IMR-90 (cell line): ENCODE measurements around the gene SLC30A2. TPM values are rescaled to one million over a fixed set of nuclear protein-coding genes. Genes with fewer than 3 reads are reported as not detected.

Experiments used
- ATAC-seq: fragments of 200-7000 bp; cut with Tn5 transposase; 2 replicates; pipeline ENCODE4 v1.9.1; 2020; ENCODE audit warnings: low read depth, mild to moderate bottlenecking, moderate library complexity
- BruUV-seq: library from RNA; stranded (reverse); fragments of 400-500 nt; replicated peaks from 2 replicates; lab custom pipeline; 2021; lab: Mats Ljungman, UMichigan
- CTCF ChIA-PET: fragments of 300-600 bp; formaldehyde crosslinking; extraction: SDS; loops from one replicate; lab custom pipeline; 2021; ENCODE audit warnings: antibody characterized with exemption; lab: Yijun Ruan, JAX
- POLR2A ChIA-PET: fragments of 300-600 bp; sonication (Branson Sonifier 250); formaldehyde crosslinking; loops from one replicate; lab custom pipeline; 2022; ENCODE audit warnings: antibody characterized with exemption; ENCODE audit not compliant: unreplicated experiment; lab: Charles Lee
- DNase-seq: peaks from one replicate; pipeline ENCODE4 v3.0.0; 2013
- H2AFZ ChIP-seq: replicated peaks from 2 replicates; pipeline ENCODE3; 2013; ENCODE audit warnings: low read length, mild to moderate bottlenecking; ENCODE audit not compliant: poor library complexity
- H2AK5ac ChIP-seq: 2 replicates; pipeline ENCODE4 v1.6.1; 2013; ENCODE audit warnings: low read depth, low read length, inconsistent platforms
- H2AK9ac ChIP-seq: replicated peaks from 2 replicates; pipeline ENCODE3; 2013; ENCODE audit warnings: mild to moderate bottlenecking, low read depth, low read length, moderate library complexity; ENCODE audit not compliant: poor library complexity
- H2BK120ac ChIP-seq: 2 replicates; pipeline ENCODE4 v1.6.1; 2013; ENCODE audit warnings: low read depth, low read length, inconsistent platforms
- H2BK15ac ChIP-seq: 3 replicates; pipeline ENCODE4 v1.6.1; 2013; ENCODE audit warnings: low read depth, low read length, inconsistent platforms
- H2BK20ac ChIP-seq: 2 replicates; pipeline ENCODE4 v1.6.1; 2013; ENCODE audit warnings: low read depth, mild to moderate bottlenecking, inconsistent platforms, low read length, moderate library complexity
- H2BK5ac ChIP-seq: 2 replicates; pipeline ENCODE4 v1.6.1; 2013; ENCODE audit warnings: mild to moderate bottlenecking, low read depth, low read length, inconsistent platforms; ENCODE audit not compliant: poor library complexity, severe bottlenecking
- H3K14ac ChIP-seq: replicated peaks from 2 replicates; pipeline ENCODE4 v1.6.1; 2013; ENCODE audit warnings: low read depth, low read length, inconsistent platforms
- H3K18ac ChIP-seq: 2 replicates; pipeline ENCODE4 v1.6.1; 2013; ENCODE audit warnings: low read depth, low read length, control low read depth
- H3K23ac ChIP-seq: 2 replicates; pipeline ENCODE4 v1.6.1; 2013; ENCODE audit warnings: low read depth, low read length, inconsistent platforms
- H3K27ac ChIP-seq: 2 replicates; pipeline ENCODE4 v1.5.1; 2013; ENCODE audit warnings: mild to moderate bottlenecking, control low read depth, low read length; ENCODE audit not compliant: insufficient read depth
- H3K27me3 ChIP-seq: 2 replicates; pipeline ENCODE4 v1.6.1; 2013; ENCODE audit warnings: low read length; ENCODE audit not compliant: control insufficient read depth, insufficient read depth
- H3K36me3 ChIP-seq: 2 replicates; pipeline ENCODE4 v1.6.1; 2013; ENCODE audit warnings: low read length, mixed read lengths; ENCODE audit not compliant: control insufficient read depth, insufficient read depth
- H3K4ac ChIP-seq: 2 replicates; pipeline ENCODE4 v1.6.1; 2013; ENCODE audit warnings: low read depth, low read length, inconsistent platforms
- H3K4me1 ChIP-seq: 2 replicates; pipeline ENCODE4 v1.6.1; 2013; ENCODE audit warnings: low read length, mixed read lengths; ENCODE audit not compliant: control insufficient read depth, insufficient read depth
- H3K4me2 ChIP-seq: 2 replicates; pipeline ENCODE4 v1.6.1; 2013; ENCODE audit warnings: low read depth, mild to moderate bottlenecking, control low read depth, low read length, moderate library complexity
- H3K4me3 ChIP-seq: 2 replicates; pipeline ENCODE4 v1.5.1; 2013; ENCODE audit warnings: low read depth, mild to moderate bottlenecking, control low read depth, low read length, moderate library complexity; ENCODE audit not compliant: insufficient read depth
- H3K56ac ChIP-seq: 2 replicates; pipeline ENCODE4 v1.6.1; 2013; ENCODE audit warnings: low read length, inconsistent platforms; ENCODE audit not compliant: insufficient read depth; ENCODE audit errors: extremely low read depth
- H3K79me1 ChIP-seq, 2 experiments: 2 replicates each; pipeline ENCODE4 v1.6.1; 2013; ENCODE audit warnings: low read length in 2 of 2, inconsistent platforms in 1 of 2, low read depth in 1 of 2
- H3K9ac ChIP-seq: 2 replicates; pipeline ENCODE4 v1.6.1; 2013; ENCODE audit warnings: low read depth, low read length, control low read depth
- H3K9me1 ChIP-seq: 2 replicates; pipeline ENCODE4 v1.6.1; 2013; ENCODE audit warnings: low read length, inconsistent platforms; ENCODE audit not compliant: insufficient read depth
- H3K9me3 ChIP-seq: 2 replicates; pipeline ENCODE4 v1.6.1; 2013; ENCODE audit warnings: low read length; ENCODE audit not compliant: control insufficient read depth, insufficient read depth
- H4K20me1 ChIP-seq: 2 replicates; pipeline ENCODE4 v1.6.1; 2013; ENCODE audit warnings: low read length, inconsistent platforms; ENCODE audit not compliant: insufficient read depth
- H4K5ac ChIP-seq: 2 replicates; pipeline ENCODE4 v1.6.1; 2013; ENCODE audit warnings: mild to moderate bottlenecking, low read depth, low read length, control low read depth
- H4K8ac ChIP-seq, 2 experiments: 2 replicates each; pipeline ENCODE4 v1.6.1; 2013; ENCODE audit warnings: low read depth in 2 of 2, low read length in 2 of 2, control low read depth in 1 of 2, inconsistent platforms in 1 of 2
- H4K91ac ChIP-seq: 2 replicates; pipeline ENCODE4 v1.6.1; 2013; ENCODE audit warnings: low read depth, low read length, inconsistent platforms; ENCODE audit not compliant: insufficient read depth
- BHLHE40 ChIP-seq: fragments of 150-350 bp; IDR thresholded peaks from 2 replicates; pipeline ENCODE4 v1.6.1; 2016; ENCODE audit warnings: mild to moderate bottlenecking, low read depth, low read length
- CEBPB ChIP-seq: IDR thresholded peaks from 2 replicates; pipeline ENCODE4 v1.6.1; 2012; ENCODE audit warnings: low read depth, low read length, improper control_type of control experiment
- MAZ ChIP-seq: IDR thresholded peaks from 2 replicates; pipeline ENCODE4 v1.6.1; 2012; ENCODE audit warnings: low read depth, mild to moderate bottlenecking, low read length, improper control_type of control experiment, moderate library complexity, borderline replicate concordance
- POLR2A ChIP-seq: IDR thresholded peaks from 2 replicates; pipeline ENCODE4 v1.6.1; 2012; ENCODE audit warnings: mild to moderate bottlenecking, low read depth, low read length
- WGBS, 2 experiments: methylation state at CpG; one replicate each; pipeline versions ENCODE4 v1.1.5 to v1.1.7; 2013; ENCODE audit warnings: missing lambda C conversion rate in 2 of 2; ENCODE audit not compliant: insufficient read length in 1 of 2; ENCODE audit errors: extremely low coverage in 2 of 2; 5-methylcytosine and 5-hydroxymethylcytosine counted together
- dilution Hi-C: fragments of 300-500 bp; cut with HindIII; formaldehyde crosslinking; loops from one replicate; pipeline ENCODE4 v1.14.3; 2018; ENCODE audit warnings: low sequenced_read_pairs; ENCODE audit not compliant: unreplicated experiment
- in situ Hi-C: fragments of 300-500 bp; cut with MboI; formaldehyde crosslinking; loops from 3 replicates; pipeline ENCODE4 v1.14.3; 2019; ENCODE audit warnings: low sequenced_read_pairs, inconsistent platforms, mixed read lengths
- intact Hi-C: fragments of 100-400 bp; cut with micrococcal nuclease; formaldehyde crosslinking; loops from 2 replicates; pipeline ENCODE4 v1.10.0; 2022
- polyA plus RNA-seq, 3 experiments: library from polyadenylated mRNA; depleted of rRNA; stranded (reverse); fragments of >200 nt; gene quantifications; 2 replicates each; pipeline ENCODE4 v1.2.3, GENCODE V29; 2012; ENCODE audit warnings: low replicate concordance in 1 of 3
- total RNA-seq: library from RNA; depleted of rRNA; stranded (reverse); fragments of >200 nt; gene quantifications from 2 replicates; pipeline ENCODE4 v1.2.3, GENCODE V29; 2012

Gene SLC30A2
- total and polyA plus RNA-seq, 2 of the 4 experiments (the other 2 are of a cell fraction): not detected

- H3K9ac ChIP-seq: peak overlapping the region; percentile 63
- peaks cover 9% of the 10 kb centered on the region for H3K4me1 ChIP-seq
- peak overlapping the region; percentile 84 for H4K91ac ChIP-seq
- peak overlapping the region; percentile 63 for H3K56ac ChIP-seq
- 0% methylated on average over 3 of the region's 13 CpGs; no CpG with 5 or more reads in 1 of the 2 experiments for WGBS, 2 experiments
- H3K4me2 ChIP-seq: peak overlapping the region; percentile 85
- peak overlapping the region; percentile 95 for H4K5ac ChIP-seq
- no TSS peak for BruUV-seq
- H3K9me3 ChIP-seq: no peaks in the 10 kb centered on the region
- H3K23ac ChIP-seq: peak overlapping the region; percentile 92
- peak; percentile 71 for DNase-seq
- H2AK5ac ChIP-seq: peak overlapping the region; percentile 91
- no peak for ATAC-seq
- peaks cover 6 to 20% of the 10 kb centered on the region in 2 experiments; a peak in 3 of 4 replicates for H3K79me1 ChIP-seq
- H3K27me3 ChIP-seq: no peaks in the 10 kb centered on the region
- peak overlapping the region; percentile 29 for H2BK15ac ChIP-seq
- H2AFZ ChIP-seq: peak overlapping the region; percentile 87
- H2BK120ac ChIP-seq: peak overlapping the region; percentile 71
- H2BK5ac ChIP-seq: peak overlapping the region; percentile 77
- in situ Hi-C loops: loop anchor here (5.0 to 10.0 kb wide), 2 partner anchors 100 to 172 kb away; no protein-coding TSS in a partner anchor
- POLR2A ChIA-PET: interaction anchor here (0.6 to 1.6 kb wide), 5 partner anchors 9 to 130 kb away, joined by 3 to 13 read pairs (median 4); no protein-coding TSS in a partner anchor
- peak overlapping the region; percentile 48 for H3K4me3 ChIP-seq
- no peaks in the 10 kb centered on the region for H3K36me3 ChIP-seq
- peaks cover 12% of the 10 kb centered on the region for H3K9me1 ChIP-seq
- peak overlapping the region; percentile 55 for H3K27ac ChIP-seq
- intact Hi-C loops: no loop called here
- H2BK20ac ChIP-seq: peak overlapping the region; percentile 46; the same call in 1 of the 2 replicates
- H4K20me1 ChIP-seq: no peaks in the 10 kb centered on the region
- peak overlapping the region; percentile 98 for H3K14ac ChIP-seq
- CTCF ChIA-PET: interaction anchor here (0.5 to 2.8 kb wide), 15 partner anchors 9 to 388 kb away, joined by 3 to 47 read pairs (median 4); partner anchors contain the start of gene PAQR7
- H3K4ac ChIP-seq: peak overlapping the region; percentile 91
- H4K8ac ChIP-seq: peak overlapping the region; percentile 90 to 98
- dilution Hi-C loops: no loop called here
- TF ChIP-seq POLR2A (no peak), CEBPB (peak; percentile 94), BHLHE40 (no peak), MAZ (no peak)
- H3K18ac ChIP-seq: peak overlapping the region; percentile 53; the same call in 1 of the 2 replicates
- peak overlapping the region; percentile 93 for H2AK9ac ChIP-seq
Measured at GRCh38 chr1:25996966-25997827, 48.7 kb downstream of the SLC30A2 start.
